GM12873 (cell line): Measurements from ENCODE around the gene RPUSD2.

Source experiments
- CTCF ChIP-seq: IDR thresholded peaks from 2 replicates; pipeline ENCODE4 v1.5.1; 2012; ENCODE audit warnings: low read depth, mild to moderate bottlenecking, moderate library complexity, low read length, control low read depth; ENCODE audit not compliant: insufficient read depth; ENCODE audit errors: missing control alignments

RPUSD2 gene

GRCh38 chr15:40567111-40567510 is 2.0 kb upstream of the RPUSD2 start:
- peak; percentile 50 for TF ChIP-seq CTCF

GRCh38 chr15:40575113-40575512 is 6.0 kb downstream of the RPUSD2 start:
- no peak for TF ChIP-seq CTCF

GRCh38 chr15:40578892-40579291 is 9.8 kb downstream of the RPUSD2 start:
- TF ChIP-seq CTCF, result no peak

GRCh38 chr15:40582726-40583246 is 13.7 kb downstream of the RPUSD2 start:
- TF ChIP-seq CTCF, result no peak

GRCh38 chr15:40584191-40584590 is 15.1 kb downstream of the RPUSD2 start:
- no peak for TF ChIP-seq CTCF

- TF ChIP-seq CTCF, result no peak
These were observed 21.6 kb downstream of the RPUSD2 start for GRCh38 chr15:40590667-40591050.

GRCh38 chr15:40591389-40591788 is 22.3 kb downstream of the RPUSD2 start:
- TF ChIP-seq CTCF, result no peak
